ENCODE results near the gene MPPED2.
A peak's percentile ranks its signal among the peaks of the same experiment; 100 is the strongest.

Gene MPPED2

GRCh38 chr11:30451167-30451566, 135.0 kb downstream of the MPPED2 start:
- no peak for DNase-seq

GRCh38 chr11:30447058-30447640, 139.0 kb downstream of the MPPED2 start:
- no peak for DNase-seq

- no peak for DNase-seq
Observed at GRCh38 chr11:30446520-30446919, 139.6 kb downstream of the MPPED2 start.

- no peak for DNase-seq
Observed at GRCh38 chr11:30445056-30445455, 141.1 kb downstream of the MPPED2 start.

GRCh38 chr11:30440510-30440909, 145.6 kb downstream of the MPPED2 start:
- DNase-seq = no peak

- peak in 1 of 2 donors; percentile 13 for DNase-seq
Observed at GRCh38 chr11:30436801-30437200, 149.4 kb downstream of the MPPED2 start.

GRCh38 chr11:30435488-30435887, 150.7 kb downstream of the MPPED2 start:
- no peak for DNase-seq

GRCh38 chr11:30434901-30435300, 151.3 kb downstream of the MPPED2 start:
- peak; percentile 25 to 40 for DNase-seq

GRCh38 chr11:30433831-30434230, 152.3 kb downstream of the MPPED2 start:
- no peak for DNase-seq

GRCh38 chr11:30432716-30433115, 153.4 kb downstream of the MPPED2 start:
- DNase-seq = no peak

GRCh38 chr11:30432178-30432577, 154.0 kb downstream of the MPPED2 start:
- no peak for DNase-seq

GRCh38 chr11:30431127-30431814, 154.9 kb downstream of the MPPED2 start:
- DNase-seq = no peak

GRCh38 chr11:30429550-30429949, 156.6 kb downstream of the MPPED2 start:
- no peak for DNase-seq

GRCh38 chr11:30426781-30427180, 159.4 kb downstream of the MPPED2 start:
- DNase-seq = no peak

- no peak for DNase-seq
Observed at GRCh38 chr11:30424844-30425243, 161.3 kb downstream of the MPPED2 start.

- DNase-seq = no peak
Observed at GRCh38 chr11:30424321-30424720, 161.8 kb downstream of the MPPED2 start.

- no peak for DNase-seq
Observed at GRCh38 chr11:30423886-30424285, 162.3 kb downstream of the MPPED2 start.

GRCh38 chr11:30423279-30423648, 162.9 kb downstream of the MPPED2 start:
- DNase-seq = no peak

- DNase-seq = no peak
Observed at GRCh38 chr11:30422447-30423278, 163.5 kb downstream of the MPPED2 start.

GRCh38 chr11:30420233-30420787, 165.8 kb downstream of the MPPED2 start:
- no peak for DNase-seq

- no peak for DNase-seq
Observed at GRCh38 chr11:30414806-30415205, 171.3 kb downstream of the MPPED2 start.

GRCh38 chr11:30414244-30414643, 171.9 kb downstream of the MPPED2 start:
- DNase-seq = no peak

- no peak for DNase-seq
Observed at GRCh38 chr11:30412509-30412908, 173.6 kb downstream of the MPPED2 start.

All from inflammatory macrophage (primary cell).